GM12875 (cell line): Measurements from ENCODE around the gene BAD.
A peak's percentile ranks its signal among the peaks of the same experiment; 100 is the strongest.

Experiments
- H3K4me3 ChIP-seq: one replicate; pipeline ENCODE4 v1.5.1; 2011; ENCODE audit warnings: low read depth, low read length, control low read depth
- TF ChIP-seq, protein P1 (sequence below): IDR thresholded peaks from 2 replicates; pipeline ENCODE4 v1.5.1; 2011; ENCODE audit warnings: low read depth, mild to moderate bottlenecking, control low read depth, inconsistent platforms, low read length, moderate library complexity, borderline replicate concordance; ENCODE audit not compliant: insufficient read depth

BAD gene

GRCh38 chr11:64268025-64268892 lies 16.2 kb downstream of the BAD start:
- peak overlapping the region; percentile 76 for H3K4me3 ChIP-seq
- TF ChIP-seq, protein P1, sequence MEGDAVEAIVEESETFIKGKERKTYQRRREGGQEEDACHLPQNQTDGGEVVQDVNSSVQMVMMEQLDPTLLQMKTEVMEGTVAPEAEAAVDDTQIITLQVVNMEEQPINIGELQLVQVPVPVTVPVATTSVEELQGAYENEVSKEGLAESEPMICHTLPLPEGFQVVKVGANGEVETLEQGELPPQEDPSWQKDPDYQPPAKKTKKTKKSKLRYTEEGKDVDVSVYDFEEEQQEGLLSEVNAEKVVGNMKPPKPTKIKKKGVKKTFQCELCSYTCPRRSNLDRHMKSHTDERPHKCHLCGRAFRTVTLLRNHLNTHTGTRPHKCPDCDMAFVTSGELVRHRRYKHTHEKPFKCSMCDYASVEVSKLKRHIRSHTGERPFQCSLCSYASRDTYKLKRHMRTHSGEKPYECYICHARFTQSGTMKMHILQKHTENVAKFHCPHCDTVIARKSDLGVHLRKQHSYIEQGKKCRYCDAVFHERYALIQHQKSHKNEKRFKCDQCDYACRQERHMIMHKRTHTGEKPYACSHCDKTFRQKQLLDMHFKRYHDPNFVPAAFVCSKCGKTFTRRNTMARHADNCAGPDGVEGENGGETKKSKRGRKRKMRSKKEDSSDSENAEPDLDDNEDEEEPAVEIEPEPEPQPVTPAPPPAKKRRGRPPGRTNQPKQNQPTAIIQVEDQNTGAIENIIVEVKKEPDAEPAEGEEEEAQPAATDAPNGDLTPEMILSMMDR, result no peak

DNA sequence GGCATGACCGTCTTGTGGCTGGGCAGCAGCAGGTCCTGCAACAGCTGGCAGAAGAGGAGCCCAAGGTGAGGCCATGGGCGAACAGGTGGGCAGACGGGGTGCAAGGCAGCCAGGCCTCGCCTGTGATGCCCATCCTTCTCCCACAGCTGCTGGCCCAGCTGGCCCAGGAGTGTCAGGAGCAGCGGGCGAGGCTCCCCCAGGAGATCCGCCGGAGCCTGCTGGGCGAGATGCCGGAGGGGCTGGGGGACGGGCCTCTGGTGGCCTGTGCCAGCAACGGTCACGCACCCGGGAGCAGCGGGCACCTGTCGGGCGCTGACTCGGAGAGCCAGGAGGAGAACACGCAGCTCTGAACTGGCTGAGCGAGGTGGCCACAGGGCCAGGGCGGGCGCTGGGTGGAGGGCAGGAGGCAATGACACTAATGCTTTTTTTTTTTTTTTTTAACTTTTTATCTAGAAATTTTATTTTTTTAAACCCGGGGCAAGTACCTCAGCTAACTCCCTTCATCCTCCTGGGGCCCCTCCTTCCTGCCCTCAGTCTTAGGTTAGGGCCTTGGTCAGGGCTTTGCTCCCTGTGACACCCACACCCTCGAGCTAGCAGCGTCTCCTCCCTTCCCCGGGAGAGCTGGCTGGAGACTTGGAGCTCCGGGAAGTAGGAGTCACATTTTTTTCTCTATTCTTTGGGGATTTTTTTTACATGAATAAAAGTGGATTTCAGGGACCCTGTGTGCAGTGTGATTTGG lies 17.1 kb downstream of the BAD start:
- TF ChIP-seq, protein P1, result no peak
- H3K4me3 ChIP-seq, result no peak overlapping the region

GRCh38 chr11:64266339-64266738 lies 18.1 kb downstream of the BAD start:
- TF ChIP-seq, protein P1, result no peak
- no peak overlapping the region for H3K4me3 ChIP-seq

GRCh38 chr11:64265176-64266160 lies 19.0 kb downstream of the BAD start:
- no peak overlapping the region for H3K4me3 ChIP-seq
- TF ChIP-seq, protein P1, result no peak

- H3K4me3 ChIP-seq, result no peak overlapping the region
- TF ChIP-seq, protein P1, result no peak
These were observed 20.1 kb downstream of the BAD start for GRCh38 chr11:64264371-64264852.

DNA sequence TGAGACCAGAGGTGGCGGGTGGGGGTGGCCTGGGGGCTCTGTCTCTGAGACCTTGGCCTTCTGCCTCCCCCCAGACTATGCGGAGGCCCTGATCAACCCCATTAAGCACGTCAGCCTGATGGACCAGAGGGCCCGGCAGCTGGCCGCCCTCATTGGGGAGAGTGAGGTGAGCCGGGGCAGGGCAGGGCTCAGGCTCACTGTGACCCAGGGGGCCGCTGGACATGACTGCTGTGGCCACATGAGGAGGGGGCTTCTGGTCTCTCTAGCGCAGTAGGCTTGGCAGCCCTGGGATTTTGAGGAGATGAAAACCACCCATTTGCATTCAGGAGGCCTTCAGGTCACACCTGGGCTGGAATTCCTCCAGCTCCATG lies 20.5 kb downstream of the BAD start:
- H3K4me3 ChIP-seq, result no peak overlapping the region
- TF ChIP-seq, protein P1, result no peak
